CD4-positive, alpha-beta memory T cell (primary cell): ENCODE results near the gene NPLOC4. TPM values are rescaled to one million over a fixed set of nuclear protein-coding genes. Genes with fewer than 3 reads are reported as not detected.
"Not testable (repeated sequence)": the region's sequence is repeated elsewhere in the genome, so short reads cannot be mapped to it uniquely, and the experiment has no call there.

Experiments
- CTCF ChIA-PET: fragments of 350-600 bp; sonication (Branson Sonifier 250); formaldehyde crosslinking; loops from one replicate; lab custom pipeline; 2021; ENCODE audit warnings: inconsistent platforms; ENCODE audit not compliant: partially characterized antibody; lab: Charles Lee
- POLR2A ChIA-PET: fragments of 350-600 bp; sonication (Branson Sonifier 250); formaldehyde crosslinking; loops from one replicate; lab custom pipeline; 2021; ENCODE audit not compliant: partially characterized antibody; lab: Charles Lee
- DNase-seq, 5 donors: peaks; one replicate each; pipeline versions ENCODE4 v3.0.0 to v3.0.0-alpha.2; 2020 to 2022; ENCODE audit warnings: mixed read lengths in 1 of 5
- H3K27ac ChIP-seq: one replicate; pipeline ENCODE4 v1.7.0; 2013; ENCODE audit warnings: low read depth, low read length
- H3K27me3 ChIP-seq: 2 replicates; pipeline ENCODE4 v1.7.0; 2013; ENCODE audit warnings: mild to moderate bottlenecking, low read length, moderate library complexity; ENCODE audit not compliant: insufficient read depth
- H3K36me3 ChIP-seq: 2 replicates; pipeline ENCODE4 v1.7.0; 2013; ENCODE audit warnings: mild to moderate bottlenecking, low read length, moderate library complexity; ENCODE audit not compliant: insufficient read depth
- H3K4me1 ChIP-seq: 2 replicates; pipeline ENCODE4 v1.7.0; 2013; ENCODE audit warnings: mild to moderate bottlenecking, low read length, moderate library complexity; ENCODE audit not compliant: insufficient read depth
- H3K4me3 ChIP-seq, 2 donors: one replicate each; pipeline ENCODE4 v1.7.0; 2013; ENCODE audit warnings: low read length in 2 of 2, mild to moderate bottlenecking in 1 of 2
- H3K9me3 ChIP-seq, 2 donors: one replicate each; pipeline ENCODE4 v1.7.0; 2013; ENCODE audit warnings: low read length in 2 of 2, control low read depth in 1 of 2; ENCODE audit not compliant: control insufficient read depth in 1 of 2
- H3K27ac Mint-ChIP-seq, 7 donors: one replicate each; pipeline ENCODE4 v1.8.0; 2020 to 2021; ENCODE audit warnings: mixed read lengths in 7 of 7, mild to moderate bottlenecking in 6 of 7, inconsistent platforms in 3 of 7, moderate library complexity in 3 of 7
- H3K27me3 Mint-ChIP-seq, 2 donors: one replicate each; pipeline ENCODE4 v1.8.0; 2020 to 2021; ENCODE audit warnings: mixed read lengths in 2 of 2
- H3K36me3 Mint-ChIP-seq, 2 donors: one replicate each; pipeline ENCODE4 v1.8.0; 2020 to 2021; ENCODE audit warnings: mixed read lengths in 2 of 2, inconsistent platforms in 1 of 2, mild to moderate bottlenecking in 1 of 2
- H3K4me1 Mint-ChIP-seq, 4 donors: one replicate each; pipeline ENCODE4 v1.8.0; 2020 to 2021; ENCODE audit warnings: mixed read lengths in 4 of 4, mild to moderate bottlenecking in 1 of 4
- H3K4me3 Mint-ChIP-seq, 8 donors: one replicate each; pipeline ENCODE4 v1.8.0; 2020 to 2021; ENCODE audit warnings: mixed read lengths in 8 of 8, mild to moderate bottlenecking in 7 of 8, moderate library complexity in 6 of 8, inconsistent platforms in 3 of 8
- H3K9me3 Mint-ChIP-seq, 8 donors: one replicate each; pipeline ENCODE4 v1.8.0; 2020 to 2021; ENCODE audit warnings: mixed read lengths in 8 of 8, mild to moderate bottlenecking in 5 of 8, inconsistent platforms in 3 of 8, moderate library complexity in 1 of 8
- intact Hi-C: fragments of 100-400 bp; cut with micrococcal nuclease; formaldehyde crosslinking; loops from one replicate; pipeline ENCODE4 v1.15.1; 2023
- polyA plus RNA-seq, 2 donors: library from polyadenylated mRNA; unstranded; fragments of 300-500 nt; fragmentation: Illumina TruSeq; gene quantifications; one replicate each; pipeline ENCODE4 v1.2.3, GENCODE V29; 2021
- total RNA-seq, 2 experiments: library from RNA; stranded (reverse); gene quantifications; one replicate each; pipeline ENCODE4 v1.2.3, GENCODE V29; 2021

Gene NPLOC4
- total and polyA plus RNA-seq, 4 experiments from 2014 or later: 61.1 to 105 (median 80.8) TPM

DNA sequence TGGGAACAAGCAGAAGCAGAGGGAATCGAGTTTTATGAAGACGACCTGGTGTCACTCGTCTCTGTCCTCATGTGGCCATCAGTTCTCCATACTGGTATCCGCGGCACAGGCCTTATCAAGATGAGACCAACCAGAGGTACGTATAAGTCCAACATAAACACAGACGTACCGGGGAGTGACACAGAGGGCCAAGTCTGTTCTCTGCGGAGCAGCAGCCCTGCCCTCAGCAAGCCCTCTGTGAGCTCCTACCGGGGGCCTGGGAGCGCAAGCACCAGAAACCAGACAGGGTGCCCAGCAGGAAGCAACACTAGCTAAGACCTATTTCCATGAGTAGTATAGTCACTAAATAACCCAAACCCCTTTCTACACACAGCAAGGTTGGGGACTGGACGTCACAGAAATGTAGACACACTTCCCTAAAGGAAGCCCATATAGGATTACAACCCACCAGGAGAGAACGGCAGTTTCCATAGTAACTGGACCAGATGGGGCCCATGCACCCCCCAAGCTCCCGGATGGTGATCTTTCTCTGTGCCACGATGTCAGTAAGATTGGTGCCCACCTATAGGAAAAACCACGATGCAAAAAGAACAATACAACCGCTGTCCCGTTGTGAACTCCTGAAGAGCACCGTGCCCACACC, 45.8 kb upstream of the NPLOC4 start:
- Mint-ChIP-seq H3K4me3 (peak overlapping the region; percentile 94 to 99 (median 97)), H3K4me1 (peaks cover 20 to 52% (median 27%) of the 10 kb centered on the region in 4 donors)

DNA sequence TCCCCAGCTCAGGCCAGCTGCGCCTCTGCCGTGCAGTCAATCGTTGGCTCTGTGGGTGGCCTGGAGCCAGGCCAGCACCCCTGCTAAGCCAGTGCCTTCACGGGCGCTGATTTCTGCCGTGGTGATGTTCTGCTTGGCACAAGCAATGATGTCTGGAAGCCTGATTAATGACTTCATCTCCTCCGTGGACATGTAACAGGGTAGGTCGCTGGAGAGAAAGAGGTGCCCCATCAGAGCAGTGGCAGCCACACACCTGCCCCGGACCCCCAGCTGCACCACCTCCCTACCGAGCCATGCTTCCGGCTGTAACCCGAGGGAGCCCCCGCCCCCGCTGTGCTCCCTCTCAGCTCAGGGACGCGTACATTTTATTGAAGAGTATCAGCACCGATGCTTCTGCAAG, 44.8 kb upstream of the NPLOC4 start:
- intact Hi-C loops: loop anchor here (5.0 kb wide), 2 partner anchors 169 to 416 kb away; partner anchors contain the start of genes ACTG1 and FASN

More for the DNA sequence above, 45.8 kb upstream of the NPLOC4 start:
- Mint-ChIP-seq H3K27ac (peak overlapping the region; percentile 57 to 85 (median 77)), H3K27me3 (no peaks in the 10 kb centered on the region), H3K36me3 (peaks cover 8 to 30% of the 10 kb centered on the region in 2 donors), H3K9me3 (peaks cover 0 to 3% (median 0%) of the 10 kb centered on the region in 8 donors)
- intact Hi-C loops: loop anchor here (1.0 to 5.0 kb wide), 5 partner anchors 16 to 415 kb away; partner anchors contain the start of genes ACTG1, CCDC137, FASN and MRPL12
- DNase-seq: peak in 1 of 5 donors; percentile 39
- Histone ChIP-seq H3K36me3 (peaks cover 20% of the 10 kb centered on the region), H3K9me3 (no peaks in the 10 kb centered on the region), H3K4me1 (peaks cover 31% of the 10 kb centered on the region), H3K27ac (peak overlapping the region; percentile 83), H3K27me3 (no peaks in the 10 kb centered on the region), H3K4me3 (peak overlapping the region; percentile 18 to 93)
- CTCF ChIA-PET: interaction anchor here (0.9 to 2.2 kb wide), 5 partner anchors 7 to 48 kb away, joined by 3 to 6 read pairs (median 4); no protein-coding TSS in a partner anchor
- POLR2A ChIA-PET: interaction anchor here (1.1 to 4.0 kb wide), 12 partner anchors 11 to 1228 kb away, joined by 3 to 67 read pairs (median 7); partner anchors contain the start of genes CCDC137, MRPL12 and OXLD1

DNA sequence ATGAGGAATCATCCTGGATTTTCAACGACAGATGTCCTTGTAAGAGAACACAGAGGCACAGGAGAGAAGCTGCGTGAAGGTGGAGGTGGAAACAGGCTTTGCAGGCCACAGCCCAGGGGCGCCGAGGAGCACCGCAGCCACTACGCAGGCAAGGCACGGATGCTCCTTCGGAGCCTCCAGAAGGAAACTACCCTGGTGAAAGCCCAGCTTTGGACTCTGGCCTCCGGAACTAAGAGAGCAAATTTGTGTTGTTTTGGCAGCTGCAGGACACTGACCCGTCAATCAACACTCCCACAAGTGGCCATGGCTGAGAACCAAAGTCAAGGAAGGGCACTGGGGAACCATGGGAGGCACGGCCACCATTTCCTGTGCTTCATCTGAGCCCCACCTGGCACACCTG, 43.2 kb upstream of the NPLOC4 start:
- ChIA-PET POLR2A (interaction anchor here (0.8 kb wide), 1 partner anchor 28 kb away, joined by 4 read pairs; no protein-coding TSS in a partner anchor), CTCF (no interaction called here)
- H3K36me3 ChIP-seq: no peaks in the 10 kb centered on the region
- H3K27me3 Mint-ChIP-seq: no peaks in the 10 kb centered on the region
- H3K9me3 ChIP-seq: no peaks in the 10 kb centered on the region
- no peak overlapping the region for H3K4me3 ChIP-seq
- no peak overlapping the region for H3K4me3 Mint-ChIP-seq
- no peaks in the 10 kb centered on the region for H3K27me3 ChIP-seq
- no peak overlapping the region for H3K27ac ChIP-seq
- intact Hi-C loops: loop anchor here (5.0 kb wide), 2 partner anchors 168 to 417 kb away; partner anchors contain the start of genes ACTG1 and FASN
- H3K27ac Mint-ChIP-seq: peak overlapping the region in 2 of 7 donors; percentile 17 to 31
- H3K9me3 Mint-ChIP-seq: peaks cover 0 to 3% (median 0%) of the 10 kb centered on the region in 8 donors
- peak in 1 of 5 donors; percentile 7 for DNase-seq
- H3K4me1 Mint-ChIP-seq: peaks cover 19 to 43% (median 24%) of the 10 kb centered on the region in 4 donors
- peaks cover 0 to 19% of the 10 kb centered on the region in 2 donors for H3K36me3 Mint-ChIP-seq
- H3K4me1 ChIP-seq: peaks cover 17% of the 10 kb centered on the region

More for the DNA sequence above, 44.8 kb upstream of the NPLOC4 start:
- ChIA-PET POLR2A (interaction anchor here (0.5 to 3.7 kb wide), 3 partner anchors 11 to 255 kb away, joined by 3 to 65 read pairs (median 3); partner anchors contain the start of genes CCDC137 and OXLD1), CTCF (no interaction called here)
- Mint-ChIP-seq H3K4me1 (peaks cover 18 to 49% (median 26%) of the 10 kb centered on the region in 4 donors), H3K4me3 (peak overlapping the region in 4 of 8 donors; percentile 21 to 52 (median 36)), H3K36me3 (peaks cover 4 to 21% of the 10 kb centered on the region in 2 donors), H3K27ac (peak overlapping the region in 2 of 7 donors; percentile 9 to 35), H3K27me3 (no peaks in the 10 kb centered on the region), H3K9me3 (peaks cover 0 to 3% (median 0%) of the 10 kb centered on the region in 8 donors)
- DNase-seq: peak in 1 of 5 donors; percentile 16
- H3K9me3 ChIP-seq: no peaks in the 10 kb centered on the region
- no peaks in the 10 kb centered on the region for H3K27me3 ChIP-seq
- peaks cover 11% of the 10 kb centered on the region for H3K36me3 ChIP-seq
- H3K4me3 ChIP-seq: no peak overlapping the region
- H3K4me1 ChIP-seq: peaks cover 31% of the 10 kb centered on the region
- H3K27ac ChIP-seq: no peak overlapping the region

DNA sequence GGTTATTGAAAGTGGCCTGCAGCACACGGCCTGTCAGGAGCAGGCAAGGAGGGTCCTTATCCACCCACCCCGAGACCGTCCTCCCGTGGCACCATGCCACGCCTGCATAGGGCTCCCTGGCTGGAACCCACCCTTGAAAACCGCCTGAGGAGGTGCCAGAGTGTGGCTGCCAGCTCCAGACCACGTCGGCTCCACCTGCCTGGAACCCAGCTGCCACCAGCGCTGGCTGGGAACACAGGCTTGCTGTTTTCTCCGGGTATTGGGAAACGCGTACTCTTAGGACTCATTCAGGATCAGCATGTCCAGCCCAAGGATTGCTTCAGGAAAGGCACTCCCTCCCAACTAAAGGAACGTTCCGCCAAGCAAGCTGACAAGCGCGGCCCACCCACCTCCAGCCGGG, 40.0 kb upstream of the NPLOC4 start:
- ChIA-PET CTCF (no interaction called here), POLR2A (interaction anchor here (0.8 to 1.3 kb wide), 2 partner anchors 18 to 26 kb away, joined by 3 to 4 read pairs; partner anchors contain the start of gene MRPL12)
- H3K4me1 Mint-ChIP-seq: peaks cover 5 to 17% (median 7%) of the 10 kb centered on the region in 4 donors
- DNase-seq: peak in 1 of 5 donors; percentile 31
- H3K27me3 ChIP-seq: no peaks in the 10 kb centered on the region
- no peak overlapping the region for H3K27ac ChIP-seq
- H3K9me3 ChIP-seq: no peaks in the 10 kb centered on the region
- intact Hi-C loops: no loop called here
- H3K4me3 ChIP-seq: no peak overlapping the region
- H3K4me3 Mint-ChIP-seq: no peak overlapping the region
- H3K36me3 Mint-ChIP-seq: peaks cover 4 to 22% of the 10 kb centered on the region in 2 donors
- no peaks in the 10 kb centered on the region for H3K27me3 Mint-ChIP-seq
- H3K36me3 ChIP-seq: peaks cover 8% of the 10 kb centered on the region
- H3K27ac Mint-ChIP-seq: no peak overlapping the region
- no peaks in the 10 kb centered on the region for H3K9me3 Mint-ChIP-seq
- no peaks in the 10 kb centered on the region for H3K4me1 ChIP-seq

DNA sequence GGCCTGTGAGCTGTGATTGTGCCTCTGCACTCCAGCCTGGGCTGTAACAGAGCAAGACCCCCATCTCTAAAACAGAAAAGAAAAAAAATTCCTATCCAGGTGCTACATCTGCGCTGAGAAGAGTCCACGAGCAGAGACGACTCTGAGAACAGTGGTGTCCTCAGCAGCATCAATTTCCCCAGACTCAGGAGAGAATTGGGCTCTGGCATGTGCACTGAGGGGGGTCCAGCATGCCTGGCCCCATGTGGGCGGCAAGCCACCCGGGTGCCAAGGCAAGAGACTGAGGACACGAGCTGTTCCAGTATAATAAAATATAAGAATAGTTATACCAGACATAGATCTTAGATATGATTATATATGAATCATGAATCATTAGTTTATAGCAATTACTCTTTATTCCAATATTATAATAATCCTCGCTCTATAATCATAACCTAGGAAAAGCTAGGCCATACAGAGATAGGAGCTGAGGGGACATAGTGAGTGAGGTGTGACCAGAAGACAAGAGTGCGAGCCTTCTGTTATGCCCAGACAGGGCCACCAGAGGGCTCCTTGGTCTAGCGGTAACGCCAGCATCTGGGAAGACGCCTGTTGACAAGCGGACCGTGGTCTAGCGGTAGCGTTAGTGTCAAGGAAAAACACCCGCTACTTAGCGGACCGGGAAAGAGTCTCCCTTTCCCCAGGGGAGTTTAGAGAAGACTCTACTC, 38.8 kb upstream of the NPLOC4 start:
- H3K9me3 ChIP-seq, H3K27me3 ChIP-seq, H3K9me3 Mint-ChIP-seq, intact Hi-C loops, H3K27me3 Mint-ChIP-seq, H3K27ac Mint-ChIP-seq, H3K4me1 ChIP-seq, H3K27ac ChIP-seq, H3K4me3 ChIP-seq, H3K4me3 Mint-ChIP-seq: not testable (repeated sequence)
- peak; percentile 22 to 40 (median 33) for DNase-seq
- peaks cover 17% of the 10 kb centered on the region for H3K36me3 ChIP-seq
- Mint-ChIP-seq H3K36me3 (peaks cover 4 to 22% of the 10 kb centered on the region in 2 donors), H3K4me1 (peaks cover 5 to 11% (median 7%) of the 10 kb centered on the region in 4 donors)
- POLR2A ChIA-PET: interaction anchor here (0.9 to 1.0 kb wide), 2 partner anchors 8 to 13 kb away, joined by 3 to 4 read pairs; partner anchors contain the start of genes ARL16 and HGS
- CTCF ChIA-PET: interaction anchor here (0.8 to 1.8 kb wide), 6 partner anchors 8 to 27 kb away, joined by 3 to 9 read pairs (median 5); partner anchors contain the start of genes ARL16, HGS and MRPL12

DNA sequence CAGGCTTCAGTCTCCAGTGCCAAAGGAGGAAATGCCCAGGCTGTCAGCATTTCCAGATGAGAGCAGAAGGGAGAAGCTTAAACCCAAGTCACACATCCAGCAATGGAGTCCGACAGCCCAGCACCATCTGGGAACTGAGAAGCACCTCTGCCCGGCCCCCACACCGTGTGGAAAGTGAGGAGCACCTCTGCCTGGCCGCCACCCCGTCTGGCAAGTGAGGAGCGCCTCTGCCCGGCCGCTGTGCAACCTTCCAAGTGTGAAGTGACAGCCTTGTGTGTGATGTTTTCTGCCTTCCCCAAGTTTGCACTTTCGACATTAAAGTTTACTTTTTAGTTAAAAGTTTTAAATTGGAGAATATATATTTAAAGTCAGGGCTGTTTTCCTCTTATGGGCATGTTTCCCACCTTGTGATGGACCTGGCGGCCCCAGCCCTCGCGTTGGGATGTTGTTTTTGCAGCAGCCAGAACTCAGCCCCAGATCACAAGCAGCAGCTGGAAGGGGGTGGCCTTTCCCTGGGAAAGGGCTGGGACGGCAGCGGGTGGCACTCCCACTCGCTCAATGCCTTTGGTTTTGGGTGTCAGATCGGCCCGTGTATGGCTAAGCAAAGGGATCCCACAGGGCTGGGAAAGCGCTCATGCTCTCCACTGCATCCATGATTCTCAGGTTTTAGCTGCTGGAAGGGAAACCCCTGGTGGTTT, 36.8 kb upstream of the NPLOC4 start:
- Histone ChIP-seq H3K27me3 (no peaks in the 10 kb centered on the region), H3K4me3 (no peak overlapping the region), H3K27ac (no peak overlapping the region), H3K36me3 (peaks cover 28% of the 10 kb centered on the region), H3K4me1 (no peaks in the 10 kb centered on the region), H3K9me3 (no peaks in the 10 kb centered on the region)
- Mint-ChIP-seq H3K4me1 (peaks cover 5 to 13% (median 7%) of the 10 kb centered on the region in 4 donors), H3K27ac (no peak overlapping the region), H3K27me3 (no peaks in the 10 kb centered on the region), H3K36me3 (peaks cover 4 to 22% of the 10 kb centered on the region in 2 donors), H3K4me3 (no peak overlapping the region), H3K9me3 (no peaks in the 10 kb centered on the region)
- DNase-seq: no peak
- ChIA-PET POLR2A (interaction anchor here (2.9 kb wide), 1 partner anchor 10 kb away, joined by 14 read pairs; the partner anchor contains the start of genes ARL16 and HGS), CTCF (no interaction called here)
- intact Hi-C loops: no loop called here
